Activated T-cell treated with anti-CD3 and anti-CD28 coated beads, Interleukin-2, amount 50 U/mL, for 1 hour (primary cell): ENCODE data around the gene PHLDA1.

Source experiments
- DNase-seq: peaks from one replicate; pipeline ENCODE4 v3.0.0-alpha.2; 2020

The PHLDA1 gene

GRCh38 chr12:76037130-76038103 lies 5.8 kb upstream of the PHLDA1 start:
- no peak for DNase-seq

DNA sequence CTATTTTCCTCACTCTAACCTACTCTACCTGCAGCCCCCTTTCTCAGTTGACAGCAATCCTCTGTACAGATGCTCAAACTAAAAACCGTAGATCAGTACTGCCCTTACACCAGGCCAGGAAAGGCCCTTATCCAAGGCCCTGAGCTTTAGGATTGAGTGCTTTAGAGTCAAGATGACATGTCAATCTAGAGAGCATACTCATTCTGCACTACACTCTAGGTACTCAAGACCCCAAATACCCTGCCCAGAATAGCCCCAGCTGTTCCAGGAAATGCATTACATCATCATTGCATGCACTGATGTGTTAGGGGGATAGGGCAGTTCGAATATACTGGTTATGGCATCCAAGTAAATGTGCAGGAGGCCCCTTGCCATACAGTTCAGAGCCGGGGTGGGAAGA lies 3.5 kb upstream of the PHLDA1 start:
- no peak for DNase-seq

GRCh38 chr12:76033081-76034011 lies 1.8 kb upstream of the PHLDA1 start:
- DNase-seq = no peak

DNA sequence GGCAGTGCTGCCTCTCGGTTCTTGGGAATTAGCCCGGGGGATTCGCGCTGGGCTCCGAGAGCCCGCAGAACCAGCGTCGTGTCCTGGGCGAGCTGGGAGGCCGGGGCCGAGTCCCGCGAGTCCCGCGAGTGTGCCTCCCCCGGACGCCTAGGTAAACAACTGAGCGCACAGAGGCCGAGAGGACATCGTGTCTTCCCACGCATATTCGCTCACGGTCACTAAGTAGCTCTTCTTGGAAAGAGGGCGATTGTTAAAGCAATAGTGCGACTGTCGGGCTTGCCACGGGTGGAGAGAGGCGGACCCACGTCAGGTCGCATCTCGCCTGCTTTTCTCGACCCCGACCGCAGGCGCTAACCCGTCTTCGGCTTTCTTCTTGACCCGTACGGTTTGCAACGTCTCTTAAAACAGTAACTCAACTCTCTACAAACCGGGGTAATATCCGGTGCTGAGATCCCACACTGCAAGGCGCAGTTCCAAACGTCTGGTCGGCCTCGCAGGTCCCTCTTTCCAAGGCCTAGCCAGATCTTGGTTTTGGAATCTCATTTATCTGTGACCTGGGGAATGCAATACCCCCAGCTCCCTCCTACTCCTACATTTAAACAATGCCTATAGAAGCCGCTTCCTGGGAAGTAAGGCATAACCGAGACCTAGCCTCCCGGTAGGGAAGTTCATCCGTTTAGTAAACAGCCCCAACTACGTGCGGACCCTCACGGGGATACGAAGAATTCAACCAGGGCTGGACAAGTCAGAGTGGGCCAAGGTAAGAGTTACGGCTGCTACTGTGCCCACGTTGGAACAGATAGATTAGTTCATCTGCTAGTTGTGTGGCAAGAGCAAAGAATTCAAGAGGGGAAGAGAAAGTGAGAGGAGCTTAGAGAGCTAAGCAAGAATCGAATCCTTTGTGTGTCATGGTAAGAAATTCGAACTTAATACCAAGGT lies 736 bp upstream of the PHLDA1 start:
- no peak for DNase-seq

- no peak for DNase-seq
Measured at GRCh38 chr12:76031081-76031413, 529 bp downstream of the PHLDA1 start.

GRCh38 chr12:76030341-76031080 lies 1.1 kb downstream of the PHLDA1 start:
- peak; percentile 61 for DNase-seq

DNA sequence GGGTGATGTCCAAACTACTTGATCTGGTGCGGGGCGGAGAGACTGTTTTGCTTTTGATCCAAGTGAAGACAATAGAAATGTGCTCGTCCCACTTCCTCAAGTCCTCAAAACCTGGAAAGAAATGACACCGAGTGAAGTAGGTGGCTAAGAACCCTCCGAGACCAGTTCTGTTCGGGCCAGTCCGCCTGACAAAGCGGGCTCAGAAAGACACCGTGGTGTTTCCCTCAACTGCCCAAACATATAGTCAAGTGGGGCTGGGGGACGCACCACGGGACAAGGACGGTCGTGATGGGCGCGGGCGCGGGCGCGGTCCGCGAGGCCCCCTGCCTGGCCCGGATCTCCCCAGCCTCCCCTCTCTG lies 1.6 kb downstream of the PHLDA1 start:
- DNase-seq = peak; percentile 45

GRCh38 chr12:76028571-76029277 lies 2.9 kb downstream of the PHLDA1 start:
- DNase-seq = no peak

GRCh38 chr12:76026643-76027063 lies 4.9 kb downstream of the PHLDA1 start:
- DNase-seq = no peak

GRCh38 chr12:76025601-76026575 lies 5.7 kb downstream of the PHLDA1 start:
- DNase-seq = no peak

GRCh38 chr12:76024942-76025600 lies 6.5 kb downstream of the PHLDA1 start:
- DNase-seq = no peak

- no peak for DNase-seq
Measured at GRCh38 chr12:76024102-76024781, 7.3 kb downstream of the PHLDA1 start.

GRCh38 chr12:76023069-76023690 lies 8.4 kb downstream of the PHLDA1 start:
- DNase-seq = no peak

- DNase-seq = no peak
Measured at GRCh38 chr12:76022506-76022905, 9.1 kb downstream of the PHLDA1 start.

- DNase-seq = peak; percentile 41
Measured at GRCh38 chr12:76020731-76021672, 10.6 kb downstream of the PHLDA1 start.

GRCh38 chr12:76020281-76020680 lies 11.3 kb downstream of the PHLDA1 start:
- peak; percentile 61 for DNase-seq

- no peak for DNase-seq
Measured at GRCh38 chr12:76018672-76019071, 12.9 kb downstream of the PHLDA1 start.
